ENCODE data around the gene TCTA.

DNA sequence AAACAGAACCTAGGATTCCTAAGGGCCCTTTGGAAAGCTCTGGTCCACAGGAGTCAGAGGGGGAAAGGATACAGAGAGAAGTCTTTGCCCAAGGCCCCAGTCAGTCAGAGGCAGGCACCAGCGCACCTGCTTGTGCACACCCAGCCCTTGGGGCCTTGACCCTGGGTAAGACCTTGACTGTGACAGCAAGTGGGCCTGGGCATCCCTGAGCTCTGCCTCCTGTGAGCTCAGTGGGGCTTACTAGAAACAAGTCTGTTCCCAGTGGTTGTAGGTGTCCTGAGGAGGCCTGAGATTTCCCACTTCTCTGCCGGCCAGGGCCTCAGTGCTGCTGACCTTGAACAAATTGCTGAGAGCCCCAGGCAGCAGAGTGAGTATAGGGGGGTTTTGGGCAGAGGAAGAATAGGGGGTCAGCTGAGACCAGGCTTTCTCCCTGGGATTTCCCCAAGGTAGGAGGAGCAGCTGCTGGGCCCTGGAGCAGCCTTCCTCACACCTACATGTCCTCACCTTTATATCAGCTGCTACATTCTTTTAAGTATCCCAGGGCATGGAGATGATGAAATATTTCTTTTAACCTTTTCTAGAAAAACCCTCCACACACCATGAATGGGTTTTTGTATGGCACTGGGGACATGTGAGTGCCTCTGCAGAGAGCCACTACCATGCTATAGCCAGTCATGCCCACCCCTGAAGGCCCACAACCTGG is 48.1 kb downstream of the TCTA start:
- TF ChIP-seq, protein P1, sequence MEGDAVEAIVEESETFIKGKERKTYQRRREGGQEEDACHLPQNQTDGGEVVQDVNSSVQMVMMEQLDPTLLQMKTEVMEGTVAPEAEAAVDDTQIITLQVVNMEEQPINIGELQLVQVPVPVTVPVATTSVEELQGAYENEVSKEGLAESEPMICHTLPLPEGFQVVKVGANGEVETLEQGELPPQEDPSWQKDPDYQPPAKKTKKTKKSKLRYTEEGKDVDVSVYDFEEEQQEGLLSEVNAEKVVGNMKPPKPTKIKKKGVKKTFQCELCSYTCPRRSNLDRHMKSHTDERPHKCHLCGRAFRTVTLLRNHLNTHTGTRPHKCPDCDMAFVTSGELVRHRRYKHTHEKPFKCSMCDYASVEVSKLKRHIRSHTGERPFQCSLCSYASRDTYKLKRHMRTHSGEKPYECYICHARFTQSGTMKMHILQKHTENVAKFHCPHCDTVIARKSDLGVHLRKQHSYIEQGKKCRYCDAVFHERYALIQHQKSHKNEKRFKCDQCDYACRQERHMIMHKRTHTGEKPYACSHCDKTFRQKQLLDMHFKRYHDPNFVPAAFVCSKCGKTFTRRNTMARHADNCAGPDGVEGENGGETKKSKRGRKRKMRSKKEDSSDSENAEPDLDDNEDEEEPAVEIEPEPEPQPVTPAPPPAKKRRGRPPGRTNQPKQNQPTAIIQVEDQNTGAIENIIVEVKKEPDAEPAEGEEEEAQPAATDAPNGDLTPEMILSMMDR (IDR thresholded peaks at IDR 0.05; ENCODE audit: low read depth, low read length): no peak
- TF ChIP-seq EZH2phosphoT487 (IDR thresholded peaks at IDR 0.05; ENCODE audit: low read depth): no peak

All from OCI-LY3 (cell line).